ENCODE results near the gene CRYM.
"Not testable (repeated sequence)": the region's sequence is repeated elsewhere in the genome, so short reads cannot be mapped to it uniquely, and the experiment has no call there.

GRCh38 chr16:21312863-21313372, 34.8 kb upstream of the CRYM start:
- not testable (repeated sequence) for TF ChIP-seq CTCF (IDR thresholded peaks at IDR 0.05; ENCODE audit: low read depth, low read length, missing input control); YY1 (IDR thresholded peaks at IDR 0.05); REST (IDR thresholded peaks at IDR 0.05)

Data from liver (tissue), 2 donors.